ENCODE results near the gene ELMO1.
A peak's percentile ranks its signal among the peaks of the same experiment; 100 is the strongest.

ELMO1 gene

DNA sequence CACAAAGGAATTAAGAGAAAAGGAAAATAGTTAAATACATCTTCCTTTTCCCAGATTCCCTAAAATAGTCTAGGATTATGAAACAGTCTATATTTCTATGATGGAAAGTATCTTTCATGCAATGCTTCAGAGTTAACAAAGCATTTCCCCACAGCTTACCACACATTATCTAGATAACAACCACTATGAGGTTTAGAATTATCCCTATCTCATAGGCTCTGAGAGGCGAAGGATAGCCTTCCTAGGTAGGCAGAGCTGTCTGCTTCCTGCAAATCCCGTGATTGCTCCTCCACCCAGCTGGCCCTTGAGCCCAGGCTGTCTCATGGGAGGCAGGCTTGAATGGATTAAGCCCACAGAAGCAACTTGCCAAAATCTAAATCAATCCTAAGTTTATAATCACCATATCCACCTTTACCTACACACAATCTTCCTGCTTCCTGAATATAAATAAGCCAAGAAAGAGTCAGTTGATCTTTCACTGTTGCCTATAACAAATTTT, 402.9 kb downstream of the ELMO1 start:
- H3K9me3 ChIP-seq (ENCODE audit: control extremely low read depth in 1 of 5, control insufficient read depth in 4 of 5, insufficient read depth in 2 of 5, low read depth in 1 of 5, low read length in 4 of 5): no peaks in the 10 kb centered on the region
- 0% methylated on average over 1 of the region's 2 CpGs for WGBS (ENCODE audit: insufficient coverage)
- ChIA-PET CTCF (interaction anchor here (1.1 kb wide), 1 partner anchor 10 kb away, joined by 3 read pairs; no protein-coding TSS in a partner anchor), POLR2A (no interaction called here)
- H3K27me3 ChIP-seq (replicated peaks in 2 of 5; ENCODE audit: control insufficient read depth in 4 of 5, insufficient read depth in 5 of 5, low read length in 4 of 5): no peaks in the 10 kb centered on the region
- H3K27ac ChIP-seq (ENCODE audit: insufficient read depth in 1 of 2, low read depth in 1 of 2, low read length in 2 of 2, poor library complexity in 1 of 2, severe bottlenecking in 2 of 2): peak overlapping the region in 1 of 2 experiments; percentile 51
- no peak overlapping the region for H3K4me3 ChIP-seq (ENCODE audit: control insufficient read depth in 1 of 7, extremely low read depth in 1 of 7, insufficient read depth in 4 of 7, low read depth in 2 of 7, low read length in 6 of 7)
- H3K4me1 ChIP-seq (ENCODE audit: control extremely low read depth in 1 of 4, control insufficient read depth in 4 of 4, insufficient read depth in 4 of 4, low read length in 3 of 4): peaks cover 9 to 14% (median 11%) of the 10 kb centered on the region in 4 experiments
- peaks cover 0 to 23% (median 11%) of the 10 kb centered on the region in 4 experiments for H3K36me3 ChIP-seq (ENCODE audit: control insufficient read depth in 4 of 4, insufficient read depth in 4 of 4, low read length in 3 of 4)
- peak; percentile 7 to 52 (median 29) for DNase-seq

DNA sequence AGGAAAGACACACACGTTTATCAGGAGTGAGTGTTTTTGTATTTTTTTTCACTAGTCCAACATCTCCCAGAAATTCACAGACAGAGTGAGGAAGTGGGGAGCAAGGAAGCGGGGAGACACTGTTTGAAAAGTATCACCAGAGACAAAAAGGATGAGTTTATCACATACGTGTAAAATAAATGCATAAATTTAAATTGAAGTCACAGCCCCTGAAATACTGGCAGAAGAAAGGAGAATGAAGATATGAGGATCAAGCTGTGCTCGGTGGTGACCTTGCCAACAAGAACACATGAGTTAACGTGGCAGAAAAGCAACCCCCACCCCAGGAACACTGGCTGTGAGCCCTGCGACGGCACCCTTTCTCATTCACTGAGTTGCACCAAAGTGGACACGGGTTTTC, 407.2 kb downstream of the ELMO1 start:
- CTCF ChIA-PET: interaction anchor here (0.5 kb wide), 1 partner anchor 141 kb away, joined by 3 read pairs; no protein-coding TSS in a partner anchor
- 95% methylated on average over 6 of the region's 8 CpGs for WGBS (ENCODE audit: insufficient coverage)
- POLR2A ChIA-PET: no interaction called here

DNA sequence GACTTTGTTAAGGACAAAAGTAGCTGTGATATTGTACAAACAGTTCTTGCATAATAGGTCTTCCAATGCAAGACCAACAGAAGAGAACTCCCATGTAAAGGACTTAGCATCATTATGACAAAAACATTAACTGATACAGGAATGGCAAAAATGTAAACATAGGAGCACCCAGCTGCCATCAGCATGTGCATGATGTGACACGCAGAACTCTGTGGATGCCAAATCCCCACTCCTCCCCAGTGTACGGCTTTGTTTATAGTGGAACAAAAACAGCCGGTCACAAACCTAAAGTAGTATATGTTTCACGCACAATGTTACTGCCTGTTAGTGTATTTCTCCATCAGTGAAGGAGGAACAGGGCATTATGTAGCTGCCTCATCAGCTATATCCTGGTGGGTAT, 408.3 kb downstream of the ELMO1 start:
- Histone ChIP-seq H3K9me3 (ENCODE audit: control extremely low read depth in 1 of 5, control insufficient read depth in 4 of 5, insufficient read depth in 2 of 5, low read depth in 1 of 5, low read length in 4 of 5) (peaks cover 2 to 17% (median 6%) of the 10 kb centered on the region in 5 experiments), H3K27ac (ENCODE audit: insufficient read depth in 1 of 2, low read depth in 1 of 2, low read length in 2 of 2, poor library complexity in 1 of 2, severe bottlenecking in 2 of 2) (no peak overlapping the region), H3K4me1 (ENCODE audit: control extremely low read depth in 1 of 4, control insufficient read depth in 4 of 4, insufficient read depth in 4 of 4, low read length in 3 of 4) (peaks cover 0 to 4% (median 2%) of the 10 kb centered on the region in 4 experiments), H3K4me3 (ENCODE audit: control insufficient read depth in 1 of 7, extremely low read depth in 1 of 7, insufficient read depth in 4 of 7, low read depth in 2 of 7, low read length in 6 of 7) (no peak overlapping the region), H3K36me3 (ENCODE audit: control insufficient read depth in 4 of 4, insufficient read depth in 4 of 4, low read length in 3 of 4) (peaks cover 15 to 52% (median 33%) of the 10 kb centered on the region in 4 experiments), H3K27me3 (replicated peaks in 2 of 5; ENCODE audit: control insufficient read depth in 4 of 5, insufficient read depth in 5 of 5, low read length in 4 of 5) (no peaks in the 10 kb centered on the region)
- WGBS (ENCODE audit: insufficient coverage): 100% methylated on average over 4 of the region's 4 CpGs
- DNase-seq: no peak
- ChIA-PET CTCF (interaction anchor here (1.0 kb wide), 1 partner anchor 24 kb away, joined by 3 read pairs; no protein-coding TSS in a partner anchor), POLR2A (no interaction called here)

More for the DNA sequence above, 407.2 kb downstream of the ELMO1 start:
- Histone ChIP-seq H3K4me3 (ENCODE audit: control insufficient read depth in 1 of 7, extremely low read depth in 1 of 7, insufficient read depth in 4 of 7, low read depth in 2 of 7, low read length in 6 of 7) (no peak overlapping the region), H3K27me3 (replicated peaks in 2 of 5; ENCODE audit: control insufficient read depth in 4 of 5, insufficient read depth in 5 of 5, low read length in 4 of 5) (no peaks in the 10 kb centered on the region), H3K9me3 (ENCODE audit: control extremely low read depth in 1 of 5, control insufficient read depth in 4 of 5, insufficient read depth in 2 of 5, low read depth in 1 of 5, low read length in 4 of 5) (peaks cover 2 to 17% (median 6%) of the 10 kb centered on the region in 5 experiments), H3K4me1 (ENCODE audit: control extremely low read depth in 1 of 4, control insufficient read depth in 4 of 4, insufficient read depth in 4 of 4, low read length in 3 of 4) (peaks cover 7 to 14% (median 9%) of the 10 kb centered on the region in 4 experiments), H3K27ac (ENCODE audit: insufficient read depth in 1 of 2, low read depth in 1 of 2, low read length in 2 of 2, poor library complexity in 1 of 2, severe bottlenecking in 2 of 2) (no peak overlapping the region), H3K36me3 (ENCODE audit: control insufficient read depth in 4 of 4, insufficient read depth in 4 of 4, low read length in 3 of 4) (peaks cover 15 to 46% (median 33%) of the 10 kb centered on the region in 4 experiments)
- no peak for DNase-seq

DNA sequence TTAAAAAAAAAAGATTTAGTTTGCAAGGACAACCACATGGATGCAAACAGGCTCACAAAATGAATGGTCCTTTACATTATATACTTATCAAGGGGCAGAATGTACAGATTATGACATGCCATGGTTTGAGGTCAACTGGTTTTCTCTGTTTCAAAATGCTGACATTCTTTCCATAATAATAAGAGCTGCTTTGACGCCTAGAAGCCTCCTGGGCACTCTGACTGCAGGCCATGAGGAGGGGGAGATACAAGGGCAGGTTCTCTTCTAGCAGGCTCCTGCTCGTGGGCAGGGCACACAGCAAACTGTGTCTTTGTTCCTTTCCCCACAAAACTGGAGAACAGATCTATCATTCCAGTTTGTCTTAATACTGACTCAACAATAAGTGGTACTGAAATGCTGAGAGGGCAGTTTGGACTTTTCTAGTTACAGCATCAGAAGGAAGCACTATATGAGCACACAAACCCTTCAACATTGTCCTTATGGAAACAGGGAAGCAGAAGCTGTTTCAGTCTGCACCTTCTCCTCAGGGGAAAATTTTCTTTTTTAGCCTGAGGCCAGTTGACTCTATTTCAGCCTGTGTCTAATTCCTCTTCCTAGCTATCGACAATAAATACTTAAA, 409.4 kb downstream of the ELMO1 start:
- no peak overlapping the region for H3K27ac ChIP-seq (ENCODE audit: insufficient read depth in 1 of 2, low read depth in 1 of 2, low read length in 2 of 2, poor library complexity in 1 of 2, severe bottlenecking in 2 of 2)
- no peak for DNase-seq
- WGBS (ENCODE audit: insufficient coverage): no CpG with 5 or more reads among the region's 3 CpGs
- no peak overlapping the region for H3K4me3 ChIP-seq (ENCODE audit: control insufficient read depth in 1 of 7, extremely low read depth in 1 of 7, insufficient read depth in 4 of 7, low read depth in 2 of 7, low read length in 6 of 7)
- H3K36me3 ChIP-seq (ENCODE audit: control insufficient read depth in 4 of 4, insufficient read depth in 4 of 4, low read length in 3 of 4): peaks cover 18 to 59% (median 36%) of the 10 kb centered on the region in 4 experiments
- H3K9me3 ChIP-seq (ENCODE audit: control extremely low read depth in 1 of 5, control insufficient read depth in 4 of 5, insufficient read depth in 2 of 5, low read depth in 1 of 5, low read length in 4 of 5): peaks cover 2 to 17% (median 6%) of the 10 kb centered on the region in 5 experiments
- CTCF ChIA-PET: no interaction called here
- no peaks in the 10 kb centered on the region for H3K4me1 ChIP-seq (ENCODE audit: control extremely low read depth in 1 of 4, control insufficient read depth in 4 of 4, insufficient read depth in 4 of 4, low read length in 3 of 4)
- POLR2A ChIA-PET: no interaction called here
- H3K27me3 ChIP-seq (replicated peaks in 2 of 5; ENCODE audit: control insufficient read depth in 4 of 5, insufficient read depth in 5 of 5, low read length in 4 of 5): no peaks in the 10 kb centered on the region

DNA sequence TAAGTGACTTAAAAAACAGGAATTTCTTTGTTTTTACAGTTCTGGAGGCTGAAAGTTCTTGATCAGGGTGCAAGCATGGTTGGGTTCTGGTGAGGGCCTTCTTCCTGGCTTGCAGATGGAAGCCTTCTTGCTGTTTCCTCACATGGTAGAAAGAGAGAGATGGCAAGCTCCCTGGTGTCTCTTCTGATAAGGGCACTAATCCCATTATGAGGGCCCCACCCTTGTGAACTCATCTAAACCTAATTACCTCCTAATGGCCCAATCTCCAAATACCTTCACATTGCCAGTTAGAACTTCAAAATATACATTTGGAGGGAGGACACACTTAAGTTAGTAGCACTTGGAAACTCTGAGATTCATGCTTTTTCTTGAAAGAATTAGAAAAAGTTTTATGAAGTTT, 410.0 kb downstream of the ELMO1 start:
- Histone ChIP-seq H3K9me3 (ENCODE audit: control extremely low read depth in 1 of 5, control insufficient read depth in 4 of 5, insufficient read depth in 2 of 5, low read depth in 1 of 5, low read length in 4 of 5) (peaks cover 2 to 17% (median 6%) of the 10 kb centered on the region in 5 experiments), H3K4me3 (ENCODE audit: control insufficient read depth in 1 of 7, extremely low read depth in 1 of 7, insufficient read depth in 4 of 7, low read depth in 2 of 7, low read length in 6 of 7) (no peak overlapping the region), H3K36me3 (ENCODE audit: control insufficient read depth in 4 of 4, insufficient read depth in 4 of 4, low read length in 3 of 4) (peaks cover 18 to 59% (median 36%) of the 10 kb centered on the region in 4 experiments), H3K27ac (ENCODE audit: insufficient read depth in 1 of 2, low read depth in 1 of 2, low read length in 2 of 2, poor library complexity in 1 of 2, severe bottlenecking in 2 of 2) (no peak overlapping the region), H3K27me3 (replicated peaks in 2 of 5; ENCODE audit: control insufficient read depth in 4 of 5, insufficient read depth in 5 of 5, low read length in 4 of 5) (no peaks in the 10 kb centered on the region), H3K4me1 (ENCODE audit: control extremely low read depth in 1 of 4, control insufficient read depth in 4 of 4, insufficient read depth in 4 of 4, low read length in 3 of 4) (no peaks in the 10 kb centered on the region)
- POLR2A ChIA-PET: no interaction called here
- CTCF ChIA-PET: no interaction called here
- DNase-seq: no peak

DNA sequence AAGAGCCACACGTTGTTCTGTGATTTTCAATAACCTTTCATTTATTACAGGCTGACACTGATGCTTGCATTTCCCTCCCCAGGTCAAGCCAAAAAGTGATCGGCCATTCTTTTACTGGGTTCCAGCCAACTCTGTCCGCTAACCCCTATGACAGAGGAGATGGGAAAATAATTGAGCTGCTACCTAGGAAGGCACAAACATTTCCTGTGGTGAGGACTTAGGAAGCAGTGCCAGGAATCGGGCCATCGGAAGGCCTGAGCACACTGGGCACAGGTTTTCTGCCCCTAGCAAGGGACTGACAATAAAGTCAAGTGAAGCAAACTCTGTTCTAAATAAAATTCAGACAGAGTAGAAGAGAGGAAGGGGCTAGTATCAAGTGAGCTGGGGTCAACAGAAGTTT, 411.4 kb downstream of the ELMO1 start:
- DNase-seq: no peak
- ChIA-PET CTCF (no interaction called here), POLR2A (no interaction called here)
- Histone ChIP-seq H3K27ac (ENCODE audit: insufficient read depth in 1 of 2, low read depth in 1 of 2, low read length in 2 of 2, poor library complexity in 1 of 2, severe bottlenecking in 2 of 2) (no peak overlapping the region), H3K9me3 (ENCODE audit: control extremely low read depth in 1 of 5, control insufficient read depth in 4 of 5, insufficient read depth in 2 of 5, low read depth in 1 of 5, low read length in 4 of 5) (peaks cover 2 to 17% (median 6%) of the 10 kb centered on the region in 5 experiments), H3K27me3 (replicated peaks in 2 of 5; ENCODE audit: control insufficient read depth in 4 of 5, insufficient read depth in 5 of 5, low read length in 4 of 5) (no peaks in the 10 kb centered on the region), H3K4me3 (ENCODE audit: control insufficient read depth in 1 of 7, extremely low read depth in 1 of 7, insufficient read depth in 4 of 7, low read depth in 2 of 7, low read length in 6 of 7) (no peak overlapping the region), H3K36me3 (ENCODE audit: control insufficient read depth in 4 of 4, insufficient read depth in 4 of 4, low read length in 3 of 4) (peaks cover 26 to 72% (median 36%) of the 10 kb centered on the region in 4 experiments), H3K4me1 (ENCODE audit: control extremely low read depth in 1 of 4, control insufficient read depth in 4 of 4, insufficient read depth in 4 of 4, low read length in 3 of 4) (no peaks in the 10 kb centered on the region)
- WGBS (ENCODE audit: insufficient coverage): 94% methylated on average over 5 of the region's 5 CpGs

DNA sequence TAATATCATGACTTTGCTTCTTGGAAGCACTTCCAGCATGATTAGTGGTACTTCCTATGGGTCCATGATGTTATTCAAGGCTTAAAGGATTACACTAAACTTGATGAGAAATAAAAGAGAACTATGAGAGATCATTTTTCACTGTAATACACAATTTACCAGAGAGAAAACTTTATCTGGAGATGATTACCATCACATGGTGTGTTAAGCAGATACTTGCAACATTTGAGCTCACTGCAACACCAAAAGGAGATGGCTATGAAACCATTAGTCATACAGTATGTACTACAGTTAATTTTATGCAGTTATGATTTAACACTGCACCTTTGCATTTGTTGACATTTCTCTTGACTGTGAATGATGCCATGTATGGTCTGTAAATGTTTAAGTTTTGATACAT, 413.0 kb downstream of the ELMO1 start:
- Histone ChIP-seq H3K4me1 (ENCODE audit: control extremely low read depth in 1 of 4, control insufficient read depth in 4 of 4, insufficient read depth in 4 of 4, low read length in 3 of 4) (no peaks in the 10 kb centered on the region), H3K4me3 (ENCODE audit: control insufficient read depth in 1 of 7, extremely low read depth in 1 of 7, insufficient read depth in 4 of 7, low read depth in 2 of 7, low read length in 6 of 7) (no peak overlapping the region), H3K27me3 (replicated peaks in 2 of 5; ENCODE audit: control insufficient read depth in 4 of 5, insufficient read depth in 5 of 5, low read length in 4 of 5) (no peaks in the 10 kb centered on the region), H3K9me3 (ENCODE audit: control extremely low read depth in 1 of 5, control insufficient read depth in 4 of 5, insufficient read depth in 2 of 5, low read depth in 1 of 5, low read length in 4 of 5) (peaks cover 2 to 17% (median 6%) of the 10 kb centered on the region in 5 experiments), H3K27ac (ENCODE audit: insufficient read depth in 1 of 2, low read depth in 1 of 2, low read length in 2 of 2, poor library complexity in 1 of 2, severe bottlenecking in 2 of 2) (no peak overlapping the region), H3K36me3 (ENCODE audit: control insufficient read depth in 4 of 4, insufficient read depth in 4 of 4, low read length in 3 of 4) (peaks cover 38 to 87% (median 46%) of the 10 kb centered on the region in 4 experiments)
- CTCF ChIA-PET: interaction anchor here (1.0 kb wide), 1 partner anchor 27 kb away, joined by 3 read pairs; no protein-coding TSS in a partner anchor
- POLR2A ChIA-PET: no interaction called here
- DNase-seq: no peak
